GM10847 (cell line): ENCODE data around the gene NEK1.
A peak's percentile ranks its signal among the peaks of the same experiment; 100 is the strongest.

Source experiments
- POLR2A ChIP-seq: IDR thresholded peaks from 2 replicates; pipeline ENCODE4 v1.6.1; 2011; ENCODE audit not compliant: insufficient read length; ENCODE audit errors: extremely low read depth

NEK1 gene

DNA sequence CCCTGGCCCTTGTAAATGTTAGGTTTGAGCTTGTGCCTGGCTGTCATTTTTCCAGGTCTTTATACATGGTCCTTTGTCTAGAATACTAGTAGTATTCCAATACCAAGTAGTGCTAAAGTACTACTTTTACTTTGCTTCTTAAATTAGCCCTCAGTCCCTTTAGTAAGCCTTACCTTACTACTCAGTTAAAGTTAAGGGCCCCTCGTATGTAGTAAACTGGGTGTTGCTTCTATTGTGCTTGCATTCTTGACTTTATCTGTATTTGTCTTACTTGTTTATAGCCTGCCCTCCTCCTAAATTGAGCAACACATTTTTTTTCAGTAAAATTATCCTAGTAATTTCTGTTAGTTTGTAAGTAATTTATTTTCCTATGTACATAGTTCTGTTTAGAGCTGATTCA is 33.2 kb upstream of the NEK1 start:
- TF ChIP-seq POLR2A: no peak

DNA sequence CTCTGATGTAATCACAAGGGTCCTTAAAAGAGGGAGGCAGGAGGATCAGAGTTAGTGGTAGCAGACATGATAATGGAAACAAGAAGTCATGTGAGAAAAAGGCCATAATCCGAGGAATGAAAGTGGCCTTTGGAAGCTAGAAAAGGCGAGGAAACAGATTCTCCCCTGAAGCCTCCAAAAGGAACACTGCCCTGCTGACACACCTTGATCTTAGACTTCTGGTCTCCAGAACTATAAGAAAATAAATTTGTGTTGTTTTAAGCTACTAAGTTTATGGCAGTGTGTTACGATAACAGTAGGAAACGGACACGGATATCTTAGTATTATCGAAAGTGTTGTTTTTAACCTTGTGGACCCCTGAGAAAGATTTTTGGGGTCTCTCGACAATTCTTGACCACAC is 32.4 kb upstream of the NEK1 start:
- TF ChIP-seq POLR2A: no peak

DNA sequence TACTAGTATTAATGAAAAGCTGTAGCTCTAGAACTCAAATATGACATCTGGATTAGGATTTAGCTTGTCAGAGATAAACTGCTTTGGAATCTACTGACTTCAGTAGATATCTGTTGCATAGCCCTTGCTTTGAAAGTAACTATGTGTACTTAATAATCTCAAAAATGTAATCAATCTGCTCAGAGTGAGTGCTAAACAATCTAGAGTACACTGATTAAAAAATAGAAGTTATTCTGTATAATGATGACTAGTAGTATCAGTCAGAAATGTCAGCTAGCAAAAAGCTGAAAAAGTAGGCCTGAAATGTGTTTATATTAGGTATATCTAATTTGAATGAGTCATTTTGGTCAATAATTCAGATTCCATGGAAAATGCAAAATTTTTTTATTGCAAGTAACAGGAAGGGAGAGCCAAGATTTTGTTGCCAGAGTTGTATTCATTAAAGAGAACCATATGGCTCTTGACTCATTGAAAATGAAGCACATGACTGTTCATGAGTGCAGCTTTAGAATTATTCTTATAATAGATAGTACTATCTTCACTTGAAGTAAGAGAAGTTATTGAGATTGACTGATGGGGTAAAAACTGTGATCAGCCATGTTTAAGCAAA is 28.0 kb upstream of the NEK1 start:
- TF ChIP-seq POLR2A: no peak

DNA sequence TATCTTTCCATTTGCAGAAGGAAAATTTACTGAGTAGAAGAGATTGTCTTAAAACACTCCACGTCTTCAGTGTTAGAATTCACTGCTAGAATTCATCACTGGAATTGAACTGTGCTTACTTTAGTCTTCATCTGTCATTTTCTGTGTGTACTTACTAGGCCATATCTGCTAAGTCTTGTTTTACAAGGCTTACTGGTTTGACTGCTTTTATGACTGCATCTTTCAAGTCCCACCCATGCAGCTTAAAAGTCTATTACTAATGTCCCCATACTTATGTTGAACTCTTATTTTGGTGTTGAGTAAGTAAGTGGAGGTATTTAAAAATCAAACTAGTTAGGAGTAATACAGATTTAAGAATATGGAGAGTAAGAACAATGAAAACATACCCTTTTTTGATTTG is 22.6 kb upstream of the NEK1 start:
- no peak for TF ChIP-seq POLR2A

DNA sequence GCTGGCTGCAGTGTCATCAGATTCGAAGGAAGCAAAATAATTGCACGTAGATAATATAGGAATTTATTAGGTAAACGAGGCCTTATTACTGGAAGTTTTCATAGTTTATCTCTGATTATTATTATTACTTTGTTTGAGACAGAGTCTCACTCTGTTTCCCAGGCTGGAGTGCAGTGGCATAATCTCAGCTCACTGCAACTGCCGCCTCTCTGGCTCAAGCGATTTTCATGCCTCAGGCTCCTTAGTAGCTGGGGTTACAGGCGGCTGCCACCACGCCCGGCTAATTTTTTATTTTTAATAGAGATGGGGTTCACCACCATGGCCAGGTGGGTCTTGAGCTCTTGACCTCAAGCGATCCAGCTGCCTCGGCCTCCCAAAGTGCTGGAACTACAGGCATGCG is 20.5 kb upstream of the NEK1 start:
- no peak for TF ChIP-seq POLR2A

DNA sequence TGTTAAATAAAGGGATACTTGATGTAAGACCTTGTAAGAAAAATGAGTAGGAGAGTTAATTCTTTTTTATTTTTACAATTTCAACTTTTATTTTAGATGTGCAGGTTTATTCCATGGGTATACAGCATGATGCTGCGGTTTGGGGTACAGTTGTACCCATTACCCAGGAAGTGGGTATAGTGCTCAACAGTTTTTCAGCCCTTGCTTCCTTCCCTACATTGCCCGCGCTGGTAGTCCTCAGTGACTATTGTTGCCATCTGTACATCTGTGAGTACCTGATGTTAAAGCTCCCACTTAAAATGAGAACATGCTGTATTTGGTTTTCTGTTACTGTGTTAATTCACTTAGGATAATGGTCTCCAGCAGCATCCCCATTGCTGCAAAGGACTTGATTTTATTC is 17.7 kb upstream of the NEK1 start:
- no peak for TF ChIP-seq POLR2A

DNA sequence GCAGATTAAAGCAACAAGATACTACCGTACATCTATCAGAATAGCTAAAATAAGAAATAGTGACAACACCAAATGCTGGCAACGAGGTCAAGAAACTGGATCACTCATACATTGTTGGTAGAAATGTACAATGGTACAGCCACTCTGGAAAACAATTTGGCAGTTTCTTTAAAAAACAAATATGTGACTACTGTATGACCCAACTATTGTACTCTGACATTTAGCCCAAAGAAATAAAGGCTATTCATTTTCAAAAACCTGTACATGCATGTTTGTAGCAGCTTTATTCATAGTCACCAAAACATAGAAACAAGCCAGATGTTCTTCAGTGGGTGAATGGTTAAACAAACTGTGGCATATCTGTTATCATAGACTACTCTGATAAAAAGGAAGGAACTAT is 16.2 kb upstream of the NEK1 start:
- no peak for TF ChIP-seq POLR2A

DNA sequence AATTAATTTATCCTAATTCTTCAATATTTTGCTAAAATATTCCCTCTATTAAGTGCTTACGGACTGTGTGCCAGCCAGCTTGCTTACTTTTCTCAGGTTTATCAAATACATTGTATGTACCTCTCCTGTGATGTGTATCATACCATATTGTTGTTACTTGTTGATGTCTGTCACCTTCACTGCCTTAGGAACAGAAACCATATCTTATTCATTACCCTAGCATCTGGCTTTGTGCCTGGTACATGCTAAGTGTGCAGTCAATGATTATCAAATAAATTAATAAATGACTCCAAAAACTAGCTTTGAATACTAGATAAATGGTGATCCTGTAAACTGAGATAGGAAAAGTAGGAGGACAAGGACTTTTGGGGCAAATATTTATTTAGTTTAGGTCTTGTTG is 14.9 kb upstream of the NEK1 start:
- no peak for TF ChIP-seq POLR2A

DNA sequence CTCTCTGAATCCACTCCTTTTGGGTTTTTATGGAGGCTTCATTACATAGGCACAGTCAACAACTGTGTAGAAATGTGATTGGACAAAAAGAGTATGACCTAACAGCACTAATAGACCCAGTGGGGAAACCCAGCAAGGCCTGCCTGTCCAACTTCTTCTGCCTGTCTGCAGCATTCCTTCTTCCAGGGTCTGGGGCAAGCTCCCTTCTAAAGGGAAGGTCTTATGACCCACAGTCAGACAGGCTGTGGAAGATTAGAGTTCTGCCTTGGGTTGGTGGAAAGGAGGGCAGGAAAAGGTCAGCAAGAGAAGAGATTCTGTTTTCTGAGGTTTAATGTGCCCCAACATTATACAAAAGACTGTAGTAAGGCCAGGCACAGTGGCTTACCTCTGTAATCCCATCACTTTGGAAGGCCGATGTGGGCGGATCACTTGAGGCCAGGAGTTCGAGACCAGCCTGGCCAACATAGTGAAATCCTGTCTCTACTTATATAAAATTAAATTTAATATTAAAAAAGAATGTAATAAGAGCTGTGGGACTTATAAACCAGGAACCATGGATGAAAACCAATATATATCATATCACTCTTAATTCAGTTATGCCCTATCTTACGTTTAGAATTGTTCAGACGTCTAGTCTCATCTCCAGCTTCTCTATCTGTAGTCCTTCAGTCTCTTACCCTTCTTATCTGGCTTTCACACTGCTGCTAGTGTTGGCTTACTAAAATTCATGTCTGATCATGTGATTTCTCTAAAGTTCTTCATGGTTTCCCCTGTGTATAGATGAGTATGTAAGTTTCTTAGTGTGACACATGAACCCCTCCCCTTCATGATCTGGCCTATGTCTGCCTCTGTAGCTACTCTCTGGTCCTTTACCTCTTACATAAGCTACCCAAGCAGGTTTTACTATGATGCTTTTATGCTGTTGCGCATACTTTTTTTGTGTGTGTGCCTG is 14.2 kb upstream of the NEK1 start:
- TF ChIP-seq POLR2A: no peak

DNA sequence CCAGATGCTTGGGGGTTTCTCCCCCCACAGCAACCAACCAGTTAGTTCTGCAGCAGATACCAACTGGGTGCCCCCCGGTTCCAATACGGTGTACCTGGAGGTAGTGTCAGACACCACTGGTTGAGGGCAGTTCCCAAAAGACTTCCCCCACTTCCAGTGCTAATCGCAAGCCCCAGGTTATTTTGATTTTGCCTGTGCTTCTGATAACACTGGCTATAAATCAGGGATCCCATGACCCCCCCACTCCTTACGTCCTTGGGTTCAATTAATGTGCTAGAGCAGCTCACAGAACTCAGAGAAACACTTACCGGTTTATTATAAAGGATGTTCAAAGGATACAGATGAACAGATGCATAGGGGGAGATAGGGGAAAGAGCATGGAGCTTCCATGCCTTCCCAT is 13.5 kb upstream of the NEK1 start:
- no peak for TF ChIP-seq POLR2A

DNA sequence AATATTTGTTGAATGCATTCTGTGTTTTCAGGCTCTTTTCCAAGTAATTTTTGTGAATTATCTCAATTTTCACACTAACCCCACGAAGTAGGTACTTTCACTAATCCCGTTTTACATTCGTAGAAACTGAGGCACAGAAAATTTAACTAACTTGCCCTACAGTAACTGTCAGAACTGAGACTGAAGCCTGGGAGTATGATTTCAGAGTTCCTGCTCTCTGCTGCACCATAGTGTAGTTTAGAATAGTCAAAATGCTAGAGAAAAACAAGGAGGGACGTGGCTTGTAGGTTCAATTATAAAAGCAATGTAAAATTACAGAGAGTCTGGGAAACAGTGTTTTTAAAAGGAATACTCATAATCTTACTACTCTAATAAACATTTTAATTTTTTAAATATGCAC is 10.2 kb upstream of the NEK1 start:
- TF ChIP-seq POLR2A: no peak

DNA sequence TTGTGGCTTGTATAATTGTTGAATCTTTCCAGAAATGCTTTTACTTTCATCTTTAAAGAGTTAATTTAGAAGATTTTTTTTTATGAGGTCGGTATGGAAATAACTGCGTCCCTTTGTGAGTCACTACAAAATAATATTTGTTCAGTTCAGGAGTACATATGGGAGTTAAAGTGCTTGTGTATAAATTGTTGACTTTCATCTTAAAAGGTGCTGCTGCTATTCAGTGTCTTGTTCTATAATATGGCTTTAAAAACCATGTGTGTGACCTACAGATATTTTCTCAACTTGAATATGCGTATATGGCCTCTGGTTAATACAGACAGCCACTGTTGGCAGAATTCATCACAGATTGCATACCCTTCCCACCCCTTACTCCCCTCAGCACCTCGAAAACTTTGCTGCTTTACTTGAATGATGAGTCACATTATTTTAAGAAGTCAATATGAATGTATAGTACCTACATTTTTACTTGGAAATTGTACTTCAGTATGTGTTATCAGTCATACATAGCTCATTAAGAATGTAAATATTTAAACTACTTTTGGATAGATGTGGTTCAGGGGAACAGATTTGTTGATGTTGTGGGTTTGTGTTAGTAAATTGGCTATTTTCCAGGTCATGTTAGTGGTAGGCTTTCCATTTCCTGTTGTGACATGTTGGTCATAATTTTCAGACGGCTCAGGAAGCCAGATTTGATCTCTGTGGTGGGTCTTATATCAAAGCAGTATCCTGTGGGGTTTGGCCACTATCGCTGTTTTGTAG is 9.5 kb upstream of the NEK1 start:
- TF ChIP-seq POLR2A: no peak

DNA sequence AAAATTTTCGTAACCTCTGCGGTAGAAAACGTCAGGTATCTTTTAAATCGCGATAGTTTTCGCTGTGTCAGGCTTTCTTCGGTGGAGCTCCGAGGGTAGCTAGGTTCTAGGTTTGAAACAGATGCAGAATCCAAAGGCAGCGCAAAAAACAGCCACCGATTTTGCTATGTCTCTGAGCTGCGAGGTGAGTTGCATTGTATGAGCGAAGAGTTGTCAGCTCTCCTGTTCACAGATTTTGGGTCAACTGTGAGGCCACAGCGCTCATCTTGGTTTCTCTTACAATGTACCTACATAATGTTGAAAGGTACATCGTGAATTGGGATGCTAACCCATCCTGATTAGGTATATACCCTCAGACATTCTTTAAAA is 8.5 kb upstream of the NEK1 start:
- TF ChIP-seq POLR2A: no peak

DNA sequence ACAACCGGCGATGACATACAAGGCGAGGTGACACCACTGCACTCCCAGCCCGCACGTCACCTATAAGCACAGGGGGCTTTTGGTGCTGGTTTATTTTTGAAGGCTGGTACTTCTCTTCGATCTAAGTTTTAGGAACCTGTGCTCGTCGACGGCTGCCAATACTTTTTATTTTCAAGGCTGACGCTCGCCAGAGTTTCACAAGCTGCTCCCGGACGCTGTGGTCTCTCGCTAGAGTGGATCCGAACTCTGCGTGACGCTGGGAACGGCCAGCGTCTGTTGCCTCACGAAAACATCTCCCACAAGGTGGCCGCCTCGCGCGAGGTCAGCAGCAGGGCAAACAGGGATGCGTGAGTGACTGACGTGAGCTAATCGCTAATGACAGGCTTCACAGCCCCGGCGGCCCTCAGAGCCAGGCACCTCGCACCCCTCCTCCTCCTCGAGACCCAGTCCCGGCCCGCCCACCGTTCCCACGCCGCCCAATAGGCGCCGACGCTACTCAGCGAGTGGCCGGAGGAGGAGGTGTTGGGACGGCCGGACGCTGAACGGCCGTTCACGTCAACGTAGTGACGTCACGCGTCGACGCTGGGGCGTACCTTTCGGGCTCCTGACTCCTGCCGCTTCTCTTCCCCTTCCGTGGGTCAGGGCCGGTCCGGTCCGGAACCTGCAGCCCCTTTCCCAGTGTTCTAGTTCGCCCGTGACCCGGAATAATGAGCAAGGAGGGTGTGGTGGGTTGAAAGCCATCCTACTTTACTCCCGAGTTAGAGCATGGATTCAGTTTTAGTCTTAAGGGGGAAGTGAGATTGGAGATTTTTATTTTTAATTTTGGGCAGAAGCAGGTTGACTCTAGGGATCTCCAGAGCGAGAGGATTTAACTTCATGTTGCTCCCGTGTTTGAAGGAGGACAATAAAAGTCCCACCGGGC is 7.8 kb upstream of the NEK1 start, which contains the start of gene CLCN3:
Gene CLCN3 (plus strand): TSS at position 621 of the 922 bp plus-strand sequence. CDS start 15,351 bp downstream, outside the sequence.
- peak; percentile 94 for TF ChIP-seq POLR2A

DNA sequence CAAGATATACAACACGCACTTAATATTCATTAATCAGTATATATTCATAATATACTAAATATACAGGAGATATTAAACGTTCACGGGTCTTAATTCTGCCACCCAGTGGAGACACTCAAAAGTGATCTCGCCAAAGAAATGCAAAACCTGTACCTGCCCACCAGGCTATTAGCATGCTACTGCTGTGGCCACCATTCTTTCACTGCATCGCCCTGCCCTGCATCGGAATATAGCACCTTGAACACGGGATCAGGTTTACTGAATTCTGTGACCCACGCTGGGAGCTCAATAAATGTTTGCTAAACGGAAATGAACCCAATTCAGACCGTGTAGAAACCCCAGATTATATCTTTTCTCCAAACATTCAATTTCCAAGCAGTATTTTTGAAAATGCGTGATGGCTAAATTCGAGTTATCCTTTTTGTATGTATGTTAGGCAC is 7.2 kb upstream of the NEK1 start:
- TF ChIP-seq POLR2A: no peak
